CD4-positive, alpha-beta T cell treated with Interleukin-2 at 100 ng/mL for 4 hours (primary cell): Measurements from ENCODE around the gene ZNF221.
A peak's percentile ranks its signal among the peaks of the same experiment; 100 is the strongest.
"Not testable (repeated sequence)": the region's sequence is repeated elsewhere in the genome, so short reads cannot be mapped to it uniquely, and the experiment has no call there.

Experiments
- DNase-seq: peaks from one replicate; pipeline ENCODE4 v3.0.0-alpha.2; 2020; ENCODE audit warnings: low spot score

The ZNF221 gene

DNA sequence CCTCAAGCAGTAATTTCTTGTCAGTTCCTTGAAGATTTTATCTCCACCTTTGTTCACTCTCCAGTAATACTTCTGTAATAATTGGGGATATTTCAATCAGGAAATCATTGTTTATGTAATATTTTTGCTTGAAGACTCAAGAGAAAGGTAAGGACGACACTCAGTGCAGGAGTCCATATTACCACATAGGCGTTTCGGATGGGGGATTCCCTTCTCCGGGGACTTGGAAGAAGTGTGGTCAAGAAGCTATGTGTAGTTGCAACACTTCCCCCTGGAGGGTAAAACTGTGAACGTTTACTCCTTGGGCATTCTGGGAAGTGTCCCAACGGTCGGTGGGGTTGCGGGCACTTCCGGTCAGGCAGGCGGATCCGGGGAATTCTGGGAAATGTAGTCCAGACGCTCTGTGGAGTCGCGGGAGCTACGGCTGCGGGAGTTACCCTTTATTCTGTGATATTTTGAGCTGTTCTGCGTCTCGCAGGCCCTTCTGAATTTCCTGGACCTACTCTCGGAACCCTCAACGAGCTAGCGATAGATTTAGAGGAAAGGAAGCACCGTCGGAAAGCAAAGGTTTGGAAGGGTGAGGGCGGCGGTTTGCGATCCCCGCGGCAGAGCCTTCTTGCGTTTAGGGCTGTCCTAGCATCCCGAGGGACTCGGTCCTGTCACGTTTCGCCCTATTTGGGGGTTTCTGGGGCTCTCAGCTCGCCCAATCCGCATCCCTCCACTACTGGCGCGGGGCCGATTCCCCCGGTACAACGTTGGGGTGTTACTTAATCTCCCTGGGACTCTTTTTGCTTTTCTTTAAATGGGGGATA lies at the start of gene ZNF221:
ZNF221 (plus strand) TSS at position 395 of the 812 bp plus-strand sequence. CDS start 11,499 bp downstream, outside the sequence.
- DNase-seq: peak; percentile 73

DNA sequence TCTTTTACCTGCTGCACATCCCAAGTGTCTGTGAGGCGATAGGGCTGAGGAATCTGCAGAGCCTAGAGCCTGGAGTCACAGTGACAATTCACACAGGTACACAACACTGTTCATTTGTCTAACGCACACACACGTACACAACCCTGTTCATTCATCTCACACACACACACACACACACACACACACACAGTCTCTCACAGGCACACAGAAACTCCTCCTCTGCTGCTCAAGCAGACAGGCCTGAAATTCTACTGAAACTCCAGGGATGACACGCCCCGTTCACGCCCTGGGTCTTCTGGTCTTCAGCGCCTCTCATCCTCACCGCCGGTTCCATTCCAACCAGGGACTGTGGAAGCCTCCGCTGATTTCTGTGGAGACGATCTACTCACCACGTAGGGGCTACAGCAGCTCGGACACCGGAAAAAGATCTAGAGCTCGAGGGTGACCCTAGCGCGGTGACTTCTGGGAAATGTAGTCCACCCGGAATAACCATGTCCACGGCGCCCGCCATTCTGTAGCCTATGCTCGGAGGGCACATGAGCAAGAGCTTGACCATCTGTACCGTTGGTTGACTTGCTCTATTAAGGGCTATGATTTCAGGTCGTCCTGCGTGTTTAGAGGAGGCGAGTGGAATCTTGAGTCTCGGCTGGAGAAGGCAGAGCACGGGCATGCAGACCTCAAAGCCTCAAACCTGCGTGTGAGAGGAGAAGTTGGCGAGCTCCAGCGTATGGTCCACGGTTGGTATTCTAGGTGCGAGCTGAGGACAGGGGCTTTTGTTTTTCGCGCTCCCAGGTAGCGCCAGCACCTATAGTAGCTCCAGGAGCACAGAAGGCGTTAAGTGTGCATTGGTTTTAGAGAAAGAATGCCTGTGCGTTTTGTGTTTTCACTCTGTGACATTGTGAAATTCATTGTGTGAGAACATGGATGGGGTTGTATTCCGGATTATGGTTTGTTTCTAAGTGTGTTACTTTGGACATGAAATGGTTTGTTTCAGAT lies 49.3 kb upstream of the ZNF221 start:
- peak; percentile 67 for DNase-seq

DNA sequence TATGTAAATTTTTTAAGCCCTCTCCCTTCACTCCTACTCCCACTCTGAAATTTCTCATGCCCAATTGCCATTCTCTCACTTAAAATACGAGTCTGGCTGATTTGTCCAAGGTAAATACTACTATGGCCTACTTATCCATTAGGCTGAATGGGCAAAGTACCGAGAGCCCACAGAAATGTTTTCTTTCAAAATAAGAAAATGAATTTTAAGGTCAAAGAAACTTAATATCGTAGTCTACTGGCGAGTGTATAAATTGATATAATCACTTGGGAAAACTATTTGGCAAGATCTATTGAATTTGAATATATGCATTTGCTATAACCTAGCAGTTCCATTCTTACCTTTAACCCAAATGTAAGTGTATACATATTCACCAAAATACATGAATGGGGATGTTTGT lies 48.6 kb upstream of the ZNF221 start:
- no peak for DNase-seq

DNA sequence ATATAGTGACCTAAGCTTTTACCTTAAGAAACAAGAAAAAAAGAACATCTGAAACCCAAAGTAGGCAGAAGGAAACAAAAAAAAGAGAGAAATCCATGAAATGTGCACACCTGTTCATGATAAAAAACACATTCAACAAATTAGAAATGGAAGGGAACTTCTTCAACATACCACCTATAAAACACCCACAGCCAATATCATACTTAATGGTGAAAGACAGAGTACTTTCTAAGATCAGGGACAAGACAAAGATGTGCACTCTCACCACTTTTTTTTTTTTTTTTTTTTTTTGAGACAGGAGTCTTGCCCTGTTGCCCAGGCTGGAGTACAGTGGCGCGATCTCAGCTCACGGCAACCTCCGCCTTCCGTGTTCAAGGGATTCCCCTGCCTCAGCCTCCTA lies 45.1 kb upstream of the ZNF221 start:
- no peak for DNase-seq

DNA sequence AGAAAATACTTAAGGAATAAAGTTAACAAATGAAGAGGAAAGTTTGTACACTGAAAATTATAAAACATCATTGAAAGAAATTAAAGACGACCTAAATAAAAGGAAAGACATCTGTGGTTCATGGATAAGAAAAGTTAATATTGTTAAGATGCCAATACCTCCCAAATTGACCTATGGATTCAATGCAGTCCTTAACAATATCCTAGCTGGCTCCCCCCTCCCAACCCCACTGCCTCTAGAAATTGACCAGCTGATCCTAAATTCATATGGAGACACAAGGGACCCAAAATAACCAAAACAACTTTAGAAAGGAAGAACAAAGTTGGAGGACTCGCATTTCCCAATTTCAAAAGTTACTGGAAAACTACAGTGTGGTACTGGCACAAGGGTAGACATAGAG lies 44.3 kb upstream of the ZNF221 start:
- DNase-seq: no peak

DNA sequence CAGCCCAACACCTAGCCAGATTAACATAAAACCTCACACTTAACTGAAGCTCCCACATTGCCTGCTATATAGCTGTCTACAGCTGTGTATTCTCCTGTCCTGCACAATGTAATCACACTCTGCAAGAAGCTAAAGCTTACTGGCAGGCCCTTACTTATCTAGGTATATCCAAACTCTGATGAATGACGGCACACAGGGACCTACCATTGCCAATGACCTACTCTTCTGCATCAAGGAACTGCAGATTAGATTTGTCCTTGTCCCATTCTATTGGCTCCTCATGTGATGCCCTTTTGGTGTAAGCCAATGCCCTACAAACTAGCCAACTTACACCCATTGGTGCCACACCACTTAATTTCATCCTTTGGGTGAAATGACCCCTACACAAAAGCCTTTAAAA lies 42.4 kb upstream of the ZNF221 start:
- DNase-seq: no peak

DNA sequence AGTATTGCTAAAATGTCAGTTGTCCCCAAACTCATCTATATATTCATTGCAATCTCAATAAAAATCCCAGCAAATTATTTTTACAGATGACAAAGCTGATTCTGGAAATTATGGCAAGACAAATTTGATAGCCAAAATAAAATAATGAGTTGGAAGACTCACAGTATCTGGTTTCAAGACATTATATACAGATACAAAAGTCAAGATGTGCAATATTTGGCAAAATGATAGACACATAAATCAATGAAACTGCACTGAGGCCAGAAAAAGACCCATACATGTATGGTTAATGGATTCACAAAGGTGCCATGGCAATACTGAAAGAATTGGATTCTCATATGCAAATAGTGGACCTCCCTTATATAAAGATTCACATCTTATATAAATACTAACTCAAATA lies 40.1 kb upstream of the ZNF221 start:
- DNase-seq: no peak

DNA sequence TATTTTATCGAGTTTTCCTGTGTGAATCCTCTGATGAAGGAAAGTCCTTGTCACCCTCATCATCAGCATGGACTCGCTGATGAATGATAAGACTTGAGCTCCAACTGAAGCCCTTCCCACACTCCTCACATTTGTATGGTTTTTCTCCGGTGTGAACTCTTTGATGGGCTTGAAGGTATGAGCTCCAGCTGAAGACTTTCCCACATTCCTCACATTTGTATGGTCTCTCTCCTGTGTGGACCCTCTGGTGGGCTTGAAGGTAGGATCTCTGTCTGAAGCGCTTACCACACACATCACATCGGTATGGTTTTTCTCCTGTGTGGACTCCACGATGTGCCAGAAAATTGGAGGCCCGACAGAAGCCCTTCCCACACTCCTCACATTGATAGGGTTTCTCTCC lies 37.6 kb upstream of the ZNF221 start:
- no peak for DNase-seq

DNA sequence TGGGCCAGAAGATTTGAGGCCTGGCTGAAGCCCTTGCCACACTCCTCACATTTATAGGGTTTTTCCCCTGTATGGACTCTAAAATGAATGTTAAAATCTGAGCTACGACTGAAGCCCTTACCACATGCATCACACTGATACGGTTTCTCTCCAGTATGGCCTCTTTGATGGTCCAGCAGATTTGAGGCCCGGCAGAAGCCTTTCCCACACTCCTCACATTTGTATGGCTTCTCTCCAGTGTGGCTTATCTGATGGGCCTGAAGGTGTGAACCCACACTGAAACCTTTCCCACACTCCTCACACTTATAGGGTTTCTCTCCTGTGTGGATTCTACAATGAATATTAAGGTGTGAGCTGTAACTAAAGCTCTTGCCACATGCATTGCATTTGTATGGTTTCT lies 37.0 kb upstream of the ZNF221 start:
- no peak for DNase-seq

DNA sequence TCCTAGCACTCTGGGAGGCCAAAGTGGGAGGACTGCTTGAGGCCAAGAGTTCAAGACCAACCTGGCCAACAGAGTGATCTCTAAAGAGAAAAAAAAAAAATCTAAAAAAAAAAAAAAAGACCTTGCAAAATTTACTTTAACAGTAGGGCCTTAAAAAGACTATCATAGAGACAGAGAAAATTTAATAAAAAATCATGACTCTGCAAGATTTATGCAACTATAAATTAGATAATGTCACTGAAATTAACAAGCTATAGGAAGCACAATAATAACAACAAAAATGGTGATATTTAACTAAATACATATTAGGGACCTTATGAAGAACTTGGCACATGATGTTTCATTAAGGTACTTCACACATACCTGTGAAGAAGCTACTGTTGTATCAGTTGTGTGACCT lies 27.2 kb upstream of the ZNF221 start:
- no peak for DNase-seq

DNA sequence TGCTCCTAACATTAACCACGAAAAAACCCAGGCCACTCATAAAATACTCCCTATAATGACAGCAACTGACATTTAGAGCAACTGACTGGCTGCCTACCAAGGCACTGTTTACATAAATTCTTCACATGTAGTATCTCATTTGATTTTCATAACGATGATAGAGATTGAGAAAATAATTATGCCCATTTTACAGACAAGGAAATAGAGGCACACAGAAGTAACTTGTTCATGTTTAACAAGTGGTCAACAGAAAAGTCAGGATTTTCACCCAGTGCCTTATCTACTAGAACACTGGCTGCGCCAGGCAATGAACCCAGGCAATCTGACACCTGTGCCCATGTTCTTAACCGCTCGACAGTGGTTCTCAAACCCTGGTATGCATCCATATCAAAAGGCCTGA lies 22.2 kb upstream of the ZNF221 start:
- no peak for DNase-seq

DNA sequence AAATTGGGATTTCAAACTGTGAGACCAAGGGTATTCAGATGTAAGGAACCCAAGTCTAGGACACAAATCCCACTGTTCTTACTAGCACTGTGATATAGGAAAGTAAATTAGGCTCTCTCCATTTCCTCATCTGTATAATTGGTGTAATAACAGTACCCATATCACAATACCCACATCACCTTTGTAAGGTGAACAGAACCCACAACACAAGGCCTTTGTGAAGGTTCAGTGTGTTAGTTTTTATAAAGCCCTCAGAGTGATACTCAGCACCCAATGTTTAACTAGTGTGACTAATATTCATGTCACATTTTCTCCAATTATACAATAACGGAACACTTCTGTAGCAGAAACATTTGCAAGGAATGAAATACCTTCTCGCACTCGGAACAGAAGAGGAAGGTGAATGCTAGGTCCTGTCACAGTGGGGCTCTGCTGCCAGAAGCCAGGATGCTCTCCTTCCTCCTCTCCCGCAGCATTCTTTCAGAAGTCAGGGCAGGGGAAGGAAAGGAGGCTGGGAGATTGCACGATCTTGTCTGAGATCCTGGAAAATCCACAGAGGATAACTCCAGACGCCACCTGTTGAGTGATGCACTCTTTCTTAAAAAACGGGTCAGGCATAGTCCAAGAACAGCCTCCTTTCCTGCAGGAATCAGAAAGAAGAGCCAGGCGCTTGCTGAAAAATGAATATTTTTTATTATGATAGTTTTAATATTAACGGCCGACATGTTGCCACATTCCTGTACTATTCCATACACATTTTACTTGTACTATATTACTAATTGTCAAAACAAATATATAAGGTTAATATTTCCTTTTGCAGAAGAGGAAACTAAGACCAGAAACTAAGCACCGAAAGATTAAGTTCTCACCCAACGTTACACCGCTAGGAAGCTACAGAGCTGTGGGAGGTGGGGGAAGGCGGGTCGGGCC lies 16.7 kb upstream of the ZNF221 start:
- no peak for DNase-seq

DNA sequence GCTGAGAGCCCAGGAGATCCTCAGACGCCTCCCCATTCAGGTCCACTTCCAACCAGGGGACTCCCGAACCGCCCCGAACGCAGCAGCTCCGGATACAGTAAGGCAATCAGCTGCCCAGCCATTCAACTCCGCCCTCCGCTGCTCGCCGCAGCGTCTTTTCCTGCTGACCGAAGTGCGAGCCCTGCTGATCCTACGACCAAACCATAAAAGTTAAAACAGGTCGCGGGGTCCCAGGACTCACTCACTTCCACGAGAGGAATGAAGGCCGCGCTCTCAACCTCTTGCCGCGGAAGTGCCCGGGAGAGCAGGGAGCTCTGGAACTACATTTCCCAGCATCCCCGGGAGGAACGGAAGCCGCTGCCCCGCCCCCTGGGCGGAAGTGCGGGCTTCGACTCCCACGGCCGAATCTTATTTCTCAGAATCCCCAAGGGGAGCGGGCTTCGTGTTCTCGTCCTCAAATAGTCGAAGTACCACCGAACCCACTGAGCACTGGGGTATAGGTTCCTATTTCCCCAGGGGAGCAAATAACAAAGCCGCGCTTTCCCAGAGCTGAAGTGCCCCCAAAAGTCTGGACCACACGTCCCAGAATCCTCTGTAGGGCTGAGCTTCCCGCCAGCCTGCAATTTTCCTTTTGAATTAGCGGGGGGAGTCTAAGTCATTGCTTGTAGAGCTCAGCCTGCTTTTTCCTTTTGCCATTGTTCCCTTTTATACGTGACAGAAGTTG lies 15.9 kb upstream of the ZNF221 start, which contains the start of gene ZNF45:
ZNF45 (minus strand) TSS at position 298 of the 724 bp plus-strand sequence. CDS start 13,097 bp downstream, outside the sequence.
- DNase-seq: peak; percentile 88

DNA sequence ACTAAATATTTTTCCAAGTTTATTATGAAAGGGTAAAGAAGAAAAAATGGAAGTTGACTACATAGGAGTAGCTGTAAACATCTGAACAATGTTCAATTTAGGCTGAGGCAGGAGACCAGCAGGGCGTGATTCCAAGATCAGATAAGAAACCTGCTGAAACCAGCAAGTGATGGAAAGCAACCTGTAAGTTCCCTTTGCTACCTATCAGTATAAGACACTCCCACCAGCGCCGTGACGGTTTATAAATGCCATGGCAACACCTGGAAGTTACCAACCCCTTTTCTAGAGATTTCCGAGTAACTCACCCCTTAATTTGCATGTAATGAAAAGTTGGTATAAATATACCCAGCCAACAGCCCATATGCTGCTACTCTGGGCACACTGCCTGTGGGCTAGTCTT lies 14.8 kb upstream of the ZNF221 start:
- DNase-seq: no peak

DNA sequence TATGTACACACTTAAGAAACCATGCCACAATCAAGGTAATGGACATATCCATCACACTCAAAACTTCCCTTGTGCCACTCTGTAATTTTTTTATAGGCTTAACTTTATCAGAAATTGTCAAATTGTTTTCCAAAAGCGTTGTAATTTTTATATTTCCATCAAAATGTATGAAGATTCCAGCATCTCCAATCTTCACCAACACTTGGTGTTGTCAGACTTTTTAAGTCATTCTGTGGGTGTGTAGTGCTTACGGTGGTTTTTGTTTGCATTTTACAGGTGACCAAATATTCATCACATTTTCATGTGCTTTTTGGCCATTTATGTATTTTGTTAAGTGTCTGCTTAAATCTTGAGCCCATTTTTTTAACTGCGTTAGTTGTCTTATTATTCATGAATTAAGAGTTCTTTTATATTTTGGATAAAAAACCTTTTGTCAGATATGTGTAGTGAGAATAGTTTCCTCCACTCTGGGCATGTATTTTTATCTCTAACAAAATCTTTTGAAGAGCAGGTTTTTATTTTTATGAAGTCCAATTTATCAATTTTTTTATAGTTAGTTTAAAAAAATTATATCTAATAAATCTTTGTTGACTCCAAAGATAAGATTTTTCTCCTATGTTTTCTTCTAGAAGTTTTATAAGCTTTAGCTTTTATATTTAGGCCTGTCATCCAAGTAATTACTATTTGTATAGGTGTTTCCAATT lies 11.3 kb upstream of the ZNF221 start:
- DNase-seq: no peak

DNA sequence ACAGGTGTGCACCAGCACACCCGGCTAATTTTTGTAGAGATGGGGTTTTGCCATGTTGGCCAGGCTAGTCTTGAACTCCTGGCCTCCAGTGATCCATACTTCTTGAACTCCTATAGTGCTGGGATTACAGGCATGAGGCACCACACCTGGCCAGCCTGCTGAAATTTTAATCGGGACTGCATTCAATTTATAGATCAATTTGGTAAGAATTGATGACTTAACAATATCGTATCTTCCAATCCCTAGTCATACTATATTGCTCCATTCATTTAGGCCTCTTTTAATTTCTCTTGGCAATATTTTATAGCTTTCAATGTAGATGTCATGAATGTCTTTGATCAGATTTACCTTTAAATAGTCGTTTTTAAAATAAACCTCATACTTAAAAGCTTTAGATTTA lies 10.3 kb upstream of the ZNF221 start:
- DNase-seq: no peak

DNA sequence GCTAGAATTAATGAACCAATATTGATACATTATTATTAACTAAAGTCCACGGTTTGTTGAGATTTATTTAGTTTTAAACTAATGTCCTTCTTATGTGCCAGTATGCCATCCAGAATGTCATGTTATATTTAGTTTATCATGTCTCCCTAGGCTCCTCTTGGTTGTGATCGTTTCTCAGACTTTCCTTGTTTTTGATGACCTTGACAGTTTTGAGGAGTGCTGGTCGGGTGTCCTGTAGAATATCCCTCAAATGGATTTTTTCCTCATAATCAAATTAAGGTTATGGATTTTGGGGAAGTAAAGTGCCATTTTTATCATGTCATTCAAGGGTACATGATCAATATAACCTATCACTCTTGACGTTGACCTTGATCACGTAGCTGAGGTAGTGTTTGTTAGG lies 9.8 kb upstream of the ZNF221 start:
- DNase-seq: no peak

DNA sequence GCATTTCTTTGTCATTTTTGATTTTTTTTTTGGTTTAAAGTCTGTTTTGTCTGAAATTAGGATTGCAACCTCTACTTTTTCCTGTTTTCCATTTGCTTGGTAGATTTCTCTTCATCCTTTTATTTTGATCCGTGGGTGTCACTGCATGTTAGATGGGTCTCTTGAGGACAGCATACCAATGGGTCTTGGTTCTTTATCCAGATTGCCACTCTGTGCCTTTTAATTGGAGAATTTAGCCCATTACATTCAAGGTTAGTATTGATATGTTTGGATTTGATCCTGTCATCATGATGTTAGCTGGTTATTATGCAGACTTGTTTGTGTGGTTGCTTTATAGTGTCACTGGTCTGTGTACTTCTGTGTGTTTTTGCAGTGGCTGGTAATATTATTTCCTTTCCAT lies 3.6 kb upstream of the ZNF221 start:
- not testable (repeated sequence) for DNase-seq

DNA sequence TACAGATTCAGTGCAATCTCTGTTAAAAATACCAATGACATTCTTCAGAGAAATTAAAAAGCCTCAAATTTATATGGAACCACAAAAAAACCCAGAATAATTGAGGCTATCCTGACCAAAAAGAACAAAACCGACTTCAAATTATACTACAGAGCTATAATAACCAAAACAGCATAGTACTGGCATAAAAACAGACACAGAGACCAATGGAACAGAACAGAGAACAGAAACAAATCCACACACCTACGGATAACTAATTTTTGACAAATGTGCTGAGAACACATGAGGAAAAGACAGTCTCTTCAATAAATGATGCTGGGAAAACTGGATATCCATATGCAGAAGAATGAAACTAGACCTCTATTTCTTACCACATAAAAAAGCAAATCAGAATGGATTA lies 1.2 kb upstream of the ZNF221 start:
- DNase-seq: not testable (repeated sequence)

DNA sequence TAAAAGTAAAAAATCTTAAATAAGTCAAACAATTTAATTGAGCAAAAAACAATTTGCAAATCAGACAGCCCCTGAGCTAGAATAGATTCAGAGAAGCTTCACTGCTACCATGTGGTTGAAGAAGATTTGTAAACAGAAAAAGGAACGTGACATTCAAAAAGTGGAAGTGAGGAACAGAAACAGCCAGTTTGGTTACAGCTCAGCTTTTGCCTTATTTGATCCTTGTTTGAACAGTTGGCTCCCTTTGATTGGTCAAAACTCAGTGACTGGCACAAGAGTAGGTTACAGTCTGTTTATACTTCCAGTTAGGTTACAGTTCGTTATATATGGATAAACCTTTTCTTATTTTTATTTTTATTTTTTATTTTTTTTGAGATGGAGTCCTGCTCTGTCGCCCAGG lies 5.8 kb downstream of the ZNF221 start:
- DNase-seq: no peak
